ENCODE data around the gene ZBP1.

Gene ZBP1

DNA sequence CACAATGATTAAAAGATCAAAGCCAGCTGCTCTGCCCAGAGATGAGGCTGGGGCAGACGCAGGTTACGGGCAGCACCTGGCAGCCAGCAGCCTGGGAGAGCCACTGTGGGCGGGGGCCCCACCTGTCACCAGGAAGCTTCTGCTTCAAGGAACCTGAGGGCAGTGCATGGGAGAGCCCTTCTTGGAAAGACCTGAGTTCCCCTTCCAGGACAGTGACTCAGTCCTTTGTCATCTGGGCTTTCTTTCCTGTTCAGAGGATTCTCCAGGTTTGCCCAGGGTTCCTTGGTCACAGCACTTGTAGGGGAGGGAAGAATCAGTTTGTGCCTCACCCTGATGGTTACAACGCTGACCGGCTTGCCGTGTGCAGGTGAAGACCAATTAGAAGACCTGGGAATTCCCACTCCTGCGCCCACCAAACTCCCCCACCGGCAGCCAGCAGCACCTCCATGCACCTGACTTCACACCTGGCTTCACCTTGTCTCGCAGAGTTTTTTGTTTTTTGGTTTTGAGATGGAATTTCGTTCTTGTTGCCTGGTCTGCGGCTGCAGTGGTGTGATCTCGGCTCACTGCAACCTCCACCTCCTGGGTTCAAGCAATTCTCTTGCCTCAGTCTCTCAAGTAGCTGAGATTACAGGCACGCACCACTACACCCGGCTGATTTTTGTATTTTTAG is 2.0 kb downstream of the ZBP1 start:
- DNase-seq (ENCODE audit: low read depth in 2 of 2): no peak

- DNase-seq (ENCODE audit: low read depth in 2 of 2): no peak
These were observed 3.0 kb downstream of the ZBP1 start for GRCh38 chr20:57617079-57617795.

GRCh38 chr20:57616143-57616951 is 3.9 kb downstream of the ZBP1 start:
- DNase-seq (ENCODE audit: low read depth in 2 of 2): no peak

DNA sequence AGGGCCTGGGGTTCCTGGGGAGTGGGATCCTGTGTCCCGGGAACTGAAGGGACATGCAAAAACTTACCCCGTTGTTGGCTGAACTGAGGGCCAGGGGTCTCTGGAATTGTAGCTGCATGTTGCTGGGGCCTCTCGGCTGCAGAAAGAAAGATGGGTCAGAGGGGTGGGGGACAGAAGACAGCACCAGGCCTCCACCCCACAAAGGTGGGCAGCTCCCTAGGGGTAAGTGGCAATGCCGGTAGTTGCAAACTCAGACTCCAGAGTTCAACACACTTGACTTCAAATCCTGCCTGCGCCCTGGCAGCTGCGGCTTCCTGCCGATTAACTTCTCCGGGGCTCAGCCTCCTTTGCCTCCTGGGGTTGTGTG is 4.8 kb downstream of the ZBP1 start:
- DNase-seq (ENCODE audit: low read depth in 2 of 2): no peak

- DNase-seq (ENCODE audit: low read depth in 2 of 2): no peak
These were observed 5.5 kb downstream of the ZBP1 start for GRCh38 chr20:57614490-57615444.

GRCh38 chr20:57613481-57613921 is 6.7 kb downstream of the ZBP1 start:
- DNase-seq (ENCODE audit: low read depth in 2 of 2): no peak

DNA sequence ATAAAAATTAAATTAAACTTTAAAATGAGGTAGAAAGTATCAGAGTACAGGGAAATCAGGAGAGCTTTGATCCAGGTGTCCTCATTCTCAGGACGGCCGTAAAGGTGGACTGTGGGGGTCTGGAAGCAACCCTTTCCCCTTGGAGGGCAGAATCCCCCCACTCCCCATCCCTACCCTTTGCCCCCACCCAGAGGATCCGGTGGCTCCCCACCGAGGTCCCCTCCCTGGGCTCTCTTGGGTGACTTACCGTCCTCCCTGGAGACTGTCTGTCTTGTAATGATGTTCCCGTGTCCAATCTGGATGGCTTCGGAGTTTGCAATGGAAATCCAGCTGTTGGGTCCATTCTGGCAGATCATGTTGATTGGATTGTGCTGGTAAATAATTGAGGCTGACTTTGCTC is 7.3 kb downstream of the ZBP1 start:
- no peak for DNase-seq (ENCODE audit: low read depth in 2 of 2)

- DNase-seq (ENCODE audit: low read depth in 2 of 2): no peak
These were observed 7.8 kb downstream of the ZBP1 start for GRCh38 chr20:57612436-57612835.

DNA sequence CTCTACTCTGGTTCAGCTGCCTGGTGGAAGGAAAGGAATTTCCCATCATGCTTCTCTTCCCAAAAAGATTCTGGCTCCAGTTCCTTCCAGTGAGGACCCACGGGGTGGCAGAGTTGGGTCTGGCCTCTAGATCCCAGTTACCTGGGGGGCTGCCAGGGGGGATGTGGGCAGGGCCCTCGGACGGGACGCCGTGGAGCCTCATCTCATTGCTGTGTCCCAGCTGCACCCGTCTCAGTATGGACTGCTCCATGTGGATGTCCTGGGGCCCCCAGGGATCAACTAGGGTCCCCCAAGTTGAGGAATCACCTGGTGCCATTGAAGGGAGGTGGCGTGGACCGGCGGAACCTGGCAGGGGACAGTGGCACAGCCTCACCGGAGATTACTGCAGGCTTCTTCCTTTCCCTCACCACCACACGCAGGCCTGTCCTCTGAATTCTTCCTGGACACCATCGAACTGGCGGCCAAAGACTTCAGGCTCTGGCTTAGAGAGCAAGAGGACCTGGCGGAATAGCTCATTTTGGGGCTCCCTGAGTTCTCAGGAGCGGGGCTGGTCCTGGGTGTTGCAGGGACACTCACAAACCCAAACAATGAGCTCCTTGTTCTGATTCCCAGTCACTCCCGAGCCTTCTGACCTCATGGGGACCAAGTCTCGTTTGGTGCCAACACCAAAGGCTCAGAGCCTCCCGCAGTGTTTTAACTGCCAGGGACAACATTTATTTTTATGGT is 8.5 kb downstream of the ZBP1 start:
- no peak for DNase-seq (ENCODE audit: low read depth in 2 of 2)

DNA sequence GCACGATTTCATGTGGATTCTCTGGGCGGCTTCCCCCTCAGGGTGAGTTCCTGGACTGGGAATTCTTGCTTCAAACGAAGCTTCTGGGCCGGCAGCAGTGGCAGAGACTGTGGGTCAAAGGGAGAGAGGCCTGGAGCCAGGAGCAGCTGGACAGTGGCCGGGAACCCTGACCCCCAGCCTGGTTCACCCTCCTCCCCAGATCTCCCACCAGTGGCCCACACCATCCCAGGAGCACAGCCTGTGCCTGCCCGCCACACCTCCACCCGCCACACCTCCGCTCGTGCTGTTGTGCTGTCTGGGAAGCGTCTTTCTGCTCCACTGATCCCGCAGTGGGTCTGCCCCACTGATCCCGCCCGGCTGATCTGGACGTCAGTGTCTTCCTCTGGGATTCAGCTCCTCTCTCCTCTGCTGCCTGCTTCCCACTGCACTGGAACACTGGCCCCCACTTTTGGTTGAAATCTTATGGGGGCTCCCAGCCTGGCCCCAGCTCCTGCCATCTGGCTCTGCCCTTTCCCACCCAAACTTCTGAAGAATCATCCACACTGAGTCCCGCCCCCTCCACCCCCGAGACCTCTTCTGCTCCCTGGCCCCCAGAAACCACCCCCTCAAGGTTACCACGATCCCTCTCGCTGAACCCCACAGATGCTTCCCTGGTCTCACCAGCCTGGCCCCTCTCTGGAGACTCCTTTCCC is 9.8 kb downstream of the ZBP1 start:
- no peak for DNase-seq (ENCODE audit: low read depth in 2 of 2)

GRCh38 chr20:57609842-57610167 is 10.4 kb downstream of the ZBP1 start:
- DNase-seq (ENCODE audit: low read depth in 2 of 2): no peak

- DNase-seq (ENCODE audit: low read depth in 2 of 2): no peak
These were observed 11.0 kb downstream of the ZBP1 start for GRCh38 chr20:57609086-57609841.

- no peak for DNase-seq (ENCODE audit: low read depth in 2 of 2)
These were observed 11.7 kb downstream of the ZBP1 start for GRCh38 chr20:57608516-57608915.

- DNase-seq (ENCODE audit: low read depth in 2 of 2): no peak
These were observed 14.3 kb downstream of the ZBP1 start for GRCh38 chr20:57605878-57606277.

DNA sequence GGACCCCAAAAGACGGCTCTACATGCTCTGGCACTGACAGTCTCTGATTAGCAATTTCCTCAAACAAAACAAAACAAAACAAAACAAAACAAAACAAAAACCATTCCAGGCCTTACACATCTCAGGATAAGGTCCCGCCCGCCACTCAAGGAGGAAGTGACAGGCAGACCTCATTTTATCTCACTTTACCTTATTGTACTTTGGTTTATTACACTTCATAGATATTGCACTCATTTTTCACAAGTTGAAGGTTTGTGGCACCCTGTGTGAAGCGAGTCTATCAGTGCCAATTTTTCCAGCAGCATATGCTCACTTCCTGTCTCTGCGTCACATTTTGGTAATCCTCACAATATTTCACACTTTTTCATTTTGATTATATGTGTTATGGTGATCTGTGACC is 15.2 kb downstream of the ZBP1 start:
- DNase-seq (ENCODE audit: low read depth in 2 of 2): no peak

DNA sequence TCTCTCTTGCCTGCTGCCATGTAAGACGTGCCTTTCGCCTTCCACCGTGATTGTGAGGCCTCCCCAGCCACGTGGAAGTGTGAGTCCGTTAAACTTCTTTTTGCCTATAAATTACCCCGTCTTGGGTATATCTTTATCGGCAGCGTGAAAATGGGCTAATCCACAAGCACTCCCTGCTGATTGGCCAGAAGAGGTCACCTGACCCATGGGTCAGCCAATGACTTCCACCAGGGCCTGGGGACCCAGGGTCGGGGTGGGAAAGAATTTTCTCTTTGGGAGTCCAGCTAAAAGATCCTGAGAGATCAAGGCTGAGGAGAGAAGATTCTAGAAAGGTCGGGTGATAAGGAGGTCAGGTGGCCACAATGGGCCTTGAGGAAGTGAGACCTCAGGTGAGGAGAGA is 17.1 kb downstream of the ZBP1 start:
- DNase-seq (ENCODE audit: low read depth in 2 of 2): no peak

GRCh38 chr20:57601737-57602136 is 18.5 kb downstream of the ZBP1 start:
- no peak for DNase-seq (ENCODE audit: low read depth in 2 of 2)

DNA sequence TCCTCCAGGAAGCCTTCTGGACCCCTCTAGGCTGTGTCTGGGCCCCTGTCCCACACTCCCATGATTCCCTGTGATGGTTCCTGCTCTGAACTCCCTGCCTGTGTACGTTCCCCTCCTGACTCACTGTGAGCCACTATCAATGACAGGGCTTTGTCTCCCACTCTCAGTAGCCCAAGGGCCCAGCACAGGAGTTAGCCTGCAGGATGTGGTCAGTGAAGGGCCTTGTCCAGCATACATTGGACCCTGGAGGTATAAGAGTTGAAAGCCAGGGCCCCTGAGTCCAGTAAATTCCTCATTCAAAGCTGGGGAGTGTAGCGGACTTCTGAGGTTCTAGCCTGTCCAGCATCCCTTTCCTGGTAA is 19.0 kb downstream of the ZBP1 start:
- no peak for DNase-seq (ENCODE audit: low read depth in 2 of 2)

GRCh38 chr20:57600320-57601210 is 19.7 kb downstream of the ZBP1 start:
- DNase-seq (ENCODE audit: low read depth in 2 of 2): no peak
